Neuronal stem cell (in vitro differentiated cells): ENCODE measurements around the gene CLIC4.

Source experiments
- DNase-seq: peaks from one replicate; pipeline ENCODE4 v3.0.0-alpha.2; 2013; ENCODE audit warnings: low spot score
- H2AFZ ChIP-seq: one replicate; pipeline ENCODE4 v1.6.1; 2013; ENCODE audit warnings: mild to moderate bottlenecking, low read length, inconsistent platforms
- H2AK5ac ChIP-seq: 2 replicates; pipeline ENCODE4 v1.6.1; 2013; ENCODE audit warnings: low read depth, mild to moderate bottlenecking, inconsistent platforms, low read length, moderate library complexity, mixed read lengths
- H2BK120ac ChIP-seq: 2 replicates; pipeline ENCODE4 v1.6.1; 2013; ENCODE audit warnings: low read depth, mild to moderate bottlenecking, inconsistent platforms, low read length, moderate library complexity, mixed read lengths
- H2BK12ac ChIP-seq: one replicate; pipeline ENCODE4 v1.6.1; 2013; ENCODE audit warnings: low read length, inconsistent platforms
- H2BK15ac ChIP-seq: 2 replicates; pipeline ENCODE4 v1.6.1; 2013; ENCODE audit warnings: mild to moderate bottlenecking, low read length, inconsistent platforms, mixed read lengths
- H2BK5ac ChIP-seq: one replicate; pipeline ENCODE4 v1.6.1; 2013; ENCODE audit warnings: inconsistent platforms, mild to moderate bottlenecking, low read length, moderate library complexity
- H3K14ac ChIP-seq: one replicate; pipeline ENCODE4 v1.6.1; 2013; ENCODE audit warnings: low read length, inconsistent platforms
- H3K18ac ChIP-seq: 2 replicates; pipeline ENCODE4 v1.6.1; 2013; ENCODE audit warnings: low read length, inconsistent platforms
- H3K23ac ChIP-seq: 2 replicates; pipeline ENCODE4 v1.6.1; 2013; ENCODE audit warnings: low read depth, mild to moderate bottlenecking, mixed read lengths, low read length, inconsistent platforms; ENCODE audit not compliant: poor library complexity
- H3K27ac ChIP-seq: replicated peaks from 3 replicates; pipeline ENCODE4 v1.5.1; 2013; ENCODE audit warnings: low read length, inconsistent platforms
- H3K27me3 ChIP-seq, 3 experiments: 2 replicates each; pipeline ENCODE4 v1.6.1; 2013; ENCODE audit warnings: low read length in 3 of 3, mild to moderate bottlenecking in 2 of 3, inconsistent platforms in 1 of 3, low read depth in 1 of 3, mixed read lengths in 1 of 3, moderate library complexity in 1 of 3; ENCODE audit not compliant: control insufficient read depth in 3 of 3, insufficient read depth in 3 of 3
- H3K36me3 ChIP-seq, 2 donors: replicated peaks in 1 of 2; 2 replicates each; pipeline ENCODE4 v1.6.1; 2013; ENCODE audit warnings: low read length in 2 of 2; ENCODE audit not compliant: control insufficient read depth in 2 of 2, insufficient read depth in 2 of 2
- H3K4ac ChIP-seq: 2 replicates; pipeline ENCODE4 v1.6.1; 2013; ENCODE audit warnings: inconsistent platforms, mild to moderate bottlenecking, low read length, moderate library complexity
- H3K4me1 ChIP-seq, 2 donors: 1 replicate in 1 of 2; 2 replicates in 1 of 2; pipeline ENCODE4 v1.6.1; 2013; ENCODE audit warnings: low read length in 2 of 2, low read depth in 1 of 2; ENCODE audit not compliant: control insufficient read depth in 2 of 2, insufficient read depth in 1 of 2
- H3K4me2 ChIP-seq: one replicate; pipeline ENCODE4 v1.6.1; 2013; ENCODE audit warnings: mild to moderate bottlenecking, low read length, inconsistent platforms; ENCODE audit not compliant: insufficient read depth, poor library complexity, severe bottlenecking
- H3K4me3 ChIP-seq, 2 donors: 2 replicates each; pipeline ENCODE4 v1.5.1; 2013; ENCODE audit warnings: low read length in 2 of 2, mild to moderate bottlenecking in 2 of 2, inconsistent platforms in 1 of 2, moderate library complexity in 1 of 2
- H3K79me1 ChIP-seq: one replicate; pipeline ENCODE4 v1.6.1; 2013; ENCODE audit warnings: low read depth, mild to moderate bottlenecking, inconsistent platforms, low read length, moderate library complexity
- H3K9ac ChIP-seq: one replicate; pipeline ENCODE4 v1.6.1; 2013; ENCODE audit warnings: mild to moderate bottlenecking, low read depth, low read length, inconsistent platforms; ENCODE audit not compliant: poor library complexity
- H3K9me3 ChIP-seq, 2 donors: replicated peaks in 1 of 2; 2 replicates each; pipeline versions ENCODE3 to v1.6.1; 2013; ENCODE audit warnings: low read length in 2 of 2, mild to moderate bottlenecking in 2 of 2, inconsistent platforms in 1 of 2, low read depth in 1 of 2, mixed read lengths in 1 of 2, moderate library complexity in 1 of 2; ENCODE audit not compliant: control insufficient read depth in 2 of 2, insufficient read depth in 1 of 2
- H4K8ac ChIP-seq: one replicate; pipeline ENCODE4 v1.6.1; 2013; ENCODE audit warnings: low read depth, mild to moderate bottlenecking, inconsistent platforms, low read length, moderate library complexity
- H4K91ac ChIP-seq: one replicate; pipeline ENCODE4 v1.6.1; 2013; ENCODE audit warnings: low read length, low read depth, mild to moderate bottlenecking, inconsistent platforms; ENCODE audit not compliant: poor library complexity
- WGBS, 2 donors: extraction: QIAGEN DNeasy Blood & Tissue Kit; methylation state at CpG; one replicate each; pipeline ENCODE4 v1.1.7; 2013; ENCODE audit warnings: missing lambda C conversion rate in 2 of 2, mixed read lengths in 1 of 2; ENCODE audit not compliant: insufficient read length in 2 of 2, insufficient replicate concordance in 1 of 2; ENCODE audit errors: extremely low coverage in 2 of 2; 5-methylcytosine and 5-hydroxymethylcytosine counted together

Gene CLIC4

GRCh38 chr1:24761582-24761981, 16.3 kb downstream of the CLIC4 start:
- H3K14ac ChIP-seq: no peak overlapping the region
- DNase-seq: no peak
- peaks cover 0 to 3% of the 10 kb centered on the region in 2 donors for H3K9me3 ChIP-seq
- H2BK12ac ChIP-seq: no peak overlapping the region
- H2AK5ac ChIP-seq: no peak overlapping the region
- no peak overlapping the region for H3K4me3 ChIP-seq
- H3K4ac ChIP-seq: no peak overlapping the region
- H3K18ac ChIP-seq: no peak overlapping the region
- WGBS, 2 donors: no CpG with 5 or more reads among the region's 1 CpG
- no peak overlapping the region for H4K91ac ChIP-seq
- H2BK120ac ChIP-seq: no peak overlapping the region
- H4K8ac ChIP-seq: no peak overlapping the region
- H2AFZ ChIP-seq: no peak overlapping the region
- H3K4me1 ChIP-seq: peaks cover 0 to 3% of the 10 kb centered on the region in 2 donors
- H3K79me1 ChIP-seq: peaks cover 9% of the 10 kb centered on the region
- peaks cover 0 to 34% of the 10 kb centered on the region in 2 donors for H3K36me3 ChIP-seq
- H3K27me3 ChIP-seq: no peaks in the 10 kb centered on the region
- no peak overlapping the region for H2BK15ac ChIP-seq
- H2BK5ac ChIP-seq: no peak overlapping the region
- H3K9ac ChIP-seq: no peak overlapping the region
- no peak overlapping the region for H3K23ac ChIP-seq
- H3K4me2 ChIP-seq: no peak overlapping the region
- no peak overlapping the region for H3K27ac ChIP-seq

GRCh38 chr1:24762133-24762676, 17.0 kb downstream of the CLIC4 start:
- Histone ChIP-seq H3K14ac (no peak overlapping the region), H3K4me1 (peaks cover 0 to 3% of the 10 kb centered on the region in 2 donors), H3K4me3 (no peak overlapping the region), H4K91ac (no peak overlapping the region), H2BK12ac (no peak overlapping the region), H3K18ac (no peak overlapping the region), H3K4me2 (no peak overlapping the region), H3K27me3 (no peaks in the 10 kb centered on the region), H3K4ac (no peak overlapping the region), H3K36me3 (peaks cover 0 to 36% of the 10 kb centered on the region in 2 donors), H2BK120ac (no peak overlapping the region), H2AFZ (no peak overlapping the region), H3K9ac (no peak overlapping the region), H3K79me1 (peaks cover 9% of the 10 kb centered on the region), H3K9me3 (peaks cover 0 to 3% of the 10 kb centered on the region in 2 donors), H2BK15ac (no peak overlapping the region), H3K23ac (no peak overlapping the region), H4K8ac (no peak overlapping the region), H2BK5ac (no peak overlapping the region), H2AK5ac (no peak overlapping the region), H3K27ac (no peak overlapping the region)
- no CpG with 5 or more reads among the region's 3 CpGs for WGBS, 2 donors
- no peak for DNase-seq

- Histone ChIP-seq H3K14ac (no peak overlapping the region), H3K4me3 (no peak overlapping the region), H2AK5ac (no peak overlapping the region), H3K4me1 (peaks cover 0 to 3% of the 10 kb centered on the region in 2 donors), H2BK12ac (no peak overlapping the region), H3K18ac (no peak overlapping the region), H3K9me3 (peaks cover 0 to 5% of the 10 kb centered on the region in 2 donors), H3K27me3 (no peaks in the 10 kb centered on the region), H2BK15ac (no peak overlapping the region), H3K9ac (no peak overlapping the region), H3K36me3 (peaks cover 0 to 31% of the 10 kb centered on the region in 2 donors), H4K8ac (no peak overlapping the region), H2BK5ac (no peak overlapping the region), H2AFZ (no peak overlapping the region), H3K79me1 (peaks cover 5% of the 10 kb centered on the region), H2BK120ac (no peak overlapping the region), H3K27ac (no peak overlapping the region), H3K23ac (no peak overlapping the region), H3K4me2 (no peak overlapping the region), H3K4ac (no peak overlapping the region), H4K91ac (no peak overlapping the region)
- no peak for DNase-seq
- no CpG with 5 or more reads among the region's 3 CpGs for WGBS, 2 donors
These were observed 18.4 kb downstream of the CLIC4 start for GRCh38 chr1:24763671-24764070.

- H2AFZ ChIP-seq: no peak overlapping the region
- H3K36me3 ChIP-seq: peaks cover 0 to 24% of the 10 kb centered on the region in 2 donors
- H3K4ac ChIP-seq: no peak overlapping the region
- H3K4me3 ChIP-seq: no peak overlapping the region
- peaks cover 5% of the 10 kb centered on the region for H3K79me1 ChIP-seq
- H3K9ac ChIP-seq: no peak overlapping the region
- H3K27me3 ChIP-seq: no peaks in the 10 kb centered on the region
- H2AK5ac ChIP-seq: no peak overlapping the region
- no peak overlapping the region for H2BK120ac ChIP-seq
- no CpG with 5 or more reads among the region's 3 CpGs for WGBS, 2 donors
- no peak overlapping the region for H3K27ac ChIP-seq
- no peak overlapping the region for H3K14ac ChIP-seq
- no peak overlapping the region for H2BK15ac ChIP-seq
- H3K23ac ChIP-seq: no peak overlapping the region
- peaks cover 0 to 5% of the 10 kb centered on the region in 2 donors for H3K9me3 ChIP-seq
- H4K91ac ChIP-seq: no peak overlapping the region
- H3K18ac ChIP-seq: no peak overlapping the region
- H2BK5ac ChIP-seq: no peak overlapping the region
- no peak overlapping the region for H4K8ac ChIP-seq
- no peak overlapping the region for H3K4me2 ChIP-seq
- H3K4me1 ChIP-seq: peaks cover 0 to 3% of the 10 kb centered on the region in 2 donors
- DNase-seq: no peak
- H2BK12ac ChIP-seq: no peak overlapping the region
These were observed 19.2 kb downstream of the CLIC4 start for GRCh38 chr1:24764439-24764838.
